BE2C (cell line): ENCODE data around the gene MRAS.

Experiments
- DNase-seq: peaks from one replicate; pipeline ENCODE4 v3.0.0-alpha.2; 2020
- H3K27me3 ChIP-seq: fragments of 250-450 bp; sonication (Bioruptor Pico); 2 replicates; pipeline ENCODE4 v1.5.1; 2020; ENCODE audit warnings: mild to moderate bottlenecking
- H3K36me3 ChIP-seq: fragments of 250-450 bp; sonication (Bioruptor Pico); 2 replicates; pipeline ENCODE4 v1.5.1; 2020; ENCODE audit warnings: mild to moderate bottlenecking
- H3K4me1 ChIP-seq: fragments of 250-450 bp; sonication (Bioruptor Pico); 2 replicates; pipeline ENCODE4 v1.5.1; 2020
- H3K4me3 ChIP-seq: 2 replicates; pipeline ENCODE4 v1.5.1; 2011; ENCODE audit warnings: low read depth, low read length
- H3K9me3 ChIP-seq: fragments of 250-450 bp; sonication (Bioruptor Pico); 2 replicates; pipeline ENCODE4 v1.5.1; 2020
- CTCF ChIP-seq: IDR thresholded peaks from 2 replicates; pipeline ENCODE4 v1.5.1; 2012; ENCODE audit warnings: mild to moderate bottlenecking, low read depth, low read length

Gene MRAS

GRCh38 chr3:138394686-138395085 lies 46.3 kb downstream of the MRAS start:
- no peak for TF ChIP-seq CTCF
- Histone ChIP-seq H3K4me3 (no peak overlapping the region), H3K4me1 (no peaks in the 10 kb centered on the region), H3K9me3 (no peaks in the 10 kb centered on the region), H3K27me3 (no peaks in the 10 kb centered on the region; the same call in 1 of the 2 replicates), H3K36me3 (no peaks in the 10 kb centered on the region)
- no peak for DNase-seq

GRCh38 chr3:138395865-138396751 lies 47.7 kb downstream of the MRAS start:
- no peak for DNase-seq
- Histone ChIP-seq H3K27me3 (no peaks in the 10 kb centered on the region; the same call in 1 of the 2 replicates), H3K36me3 (no peaks in the 10 kb centered on the region), H3K4me3 (no peak overlapping the region), H3K4me1 (no peaks in the 10 kb centered on the region), H3K9me3 (no peaks in the 10 kb centered on the region)
- no peak for TF ChIP-seq CTCF

- no peak for DNase-seq
- no peaks in the 10 kb centered on the region for H3K36me3 ChIP-seq
- H3K4me1 ChIP-seq = no peaks in the 10 kb centered on the region
- no peaks in the 10 kb centered on the region; the same call in 1 of the 2 replicates for H3K27me3 ChIP-seq
- H3K4me3 ChIP-seq = no peak overlapping the region
- TF ChIP-seq CTCF = no peak
- no peaks in the 10 kb centered on the region for H3K9me3 ChIP-seq
Observed at GRCh38 chr3:138396752-138397410, 48.5 kb downstream of the MRAS start.

GRCh38 chr3:138397983-138398382 lies 49.6 kb downstream of the MRAS start:
- DNase-seq = no peak
- TF ChIP-seq CTCF = 0 out of 2 replicates have a peak, but pooled peaks have one; percentile 13
- Histone ChIP-seq H3K4me3 (no peak overlapping the region), H3K27me3 (no peaks in the 10 kb centered on the region), H3K4me1 (no peaks in the 10 kb centered on the region), H3K36me3 (no peaks in the 10 kb centered on the region), H3K9me3 (no peaks in the 10 kb centered on the region)

- Histone ChIP-seq H3K27me3 (no peaks in the 10 kb centered on the region), H3K36me3 (no peaks in the 10 kb centered on the region), H3K4me3 (no peak overlapping the region), H3K4me1 (no peaks in the 10 kb centered on the region), H3K9me3 (no peaks in the 10 kb centered on the region)
- DNase-seq = no peak
- TF ChIP-seq CTCF = no peak
Observed at GRCh38 chr3:138398791-138399575, 50.6 kb downstream of the MRAS start.
